OCI-LY7 (cell line): Measurements from ENCODE around the gene CCDC187. TPM values are rescaled to one million over a fixed set of nuclear protein-coding genes. Genes with fewer than 3 reads are reported as not detected.
A peak's percentile ranks its signal among the peaks of the same experiment; 100 is the strongest.

Experiments
- BruUV-seq: library from RNA; stranded (reverse); fragments of 400-500 nt; replicated peaks from 2 replicates; lab custom pipeline; 2021; lab: Mats Ljungman, UMichigan
- CTCF ChIA-PET: fragments of 300-600 bp; sonication (Branson Sonifier 250); formaldehyde crosslinking; loops from one replicate; lab custom pipeline; 2022; ENCODE audit warnings: antibody characterized with exemption; ENCODE audit not compliant: unreplicated experiment; lab: Charles Lee
- POLR2A ChIA-PET: fragments of 300-600 bp; sonication (Branson Sonifier 250); formaldehyde crosslinking; loops from one replicate; lab custom pipeline; 2022; ENCODE audit warnings: antibody characterized with exemption; lab: Charles Lee
- DNase-seq: peaks from one replicate; pipeline ENCODE4 v3.0.0-alpha.2; 2015; ENCODE audit warnings: low spot score
- H2AFZ ChIP-seq: fragments of 200-600 bp; sonication (generic), shearing (Covaris generic); 2 replicates; pipeline ENCODE4 v1.6.1; 2014; ENCODE audit warnings: mild to moderate bottlenecking, antibody characterized with exemption, low read length, moderate library complexity
- H3K27ac ChIP-seq: fragments of 200-600 bp; sonication (generic); 2 replicates; pipeline ENCODE4 v1.5.1; 2014; ENCODE audit warnings: mixed run types, low read depth, mild to moderate bottlenecking, moderate library complexity, low read length, inconsistent platforms; ENCODE audit not compliant: poor library complexity, severe bottlenecking
- H3K36me3 ChIP-seq: fragments of 200-600 bp; sonication (generic); 2 replicates; pipeline ENCODE4 v1.6.1; 2014; ENCODE audit warnings: mild to moderate bottlenecking, antibody characterized with exemption, low read length, moderate library complexity, mixed read lengths; ENCODE audit not compliant: insufficient read depth
- H3K4me1 ChIP-seq: fragments of 200-600 bp; sonication (generic); 2 replicates; pipeline ENCODE4 v1.5.1; 2014; ENCODE audit warnings: mild to moderate bottlenecking, low read length; ENCODE audit not compliant: insufficient read depth, poor library complexity, severe bottlenecking
- H3K4me2 ChIP-seq: fragments of 200-600 bp; sonication (generic); 2 replicates; pipeline ENCODE4 v1.6.1; 2014; ENCODE audit warnings: mild to moderate bottlenecking, low read length
- H3K4me3 ChIP-seq: fragments of 200-600 bp; sonication (generic); 2 replicates; pipeline ENCODE4 v1.5.1; 2014; ENCODE audit warnings: mild to moderate bottlenecking, low read depth, low read length; ENCODE audit not compliant: poor library complexity, severe bottlenecking
- H3K79me2 ChIP-seq: fragments of 200-600 bp; sonication (generic); 2 replicates; pipeline ENCODE4 v1.6.1; 2016; ENCODE audit warnings: low read depth, mild to moderate bottlenecking, low read length, moderate library complexity, mixed read lengths; ENCODE audit not compliant: insufficient read depth
- H3K9me2 ChIP-seq: fragments of 200-600 bp; sonication (generic); 2 replicates; pipeline ENCODE4 v1.6.1; 2016; ENCODE audit warnings: mild to moderate bottlenecking, low read length, mixed read lengths; ENCODE audit not compliant: insufficient read depth
- H3K9me3 ChIP-seq: fragments of 200-600 bp; sonication (generic); 2 replicates; pipeline ENCODE4 v1.6.1; 2014; ENCODE audit warnings: mild to moderate bottlenecking, mixed run types, low read length, mixed read lengths
- H4K20me1 ChIP-seq: fragments of 200-600 bp; sonication (generic); 2 replicates; pipeline ENCODE4 v1.6.1; 2014; ENCODE audit warnings: mild to moderate bottlenecking, antibody characterized with exemption, low read length, moderate library complexity, mixed read lengths; ENCODE audit not compliant: insufficient read depth
- CTCF ChIP-seq: fragments of 200-600 bp; sonication (generic); conservative IDR thresholded peaks from 2 replicates; pipeline ENCODE4 v1.5.1; 2014; ENCODE audit warnings: mild to moderate bottlenecking, antibody characterized with exemption, low read length, moderate library complexity, mixed read lengths
- EZH2phosphoT487 ChIP-seq: fragments of 200-600 bp; sonication (generic); IDR thresholded peaks from 2 replicates; pipeline ENCODE4 v1.6.1; 2018; ENCODE audit warnings: low read depth, borderline replicate concordance, mild to moderate bottlenecking, mixed run types, antibody characterized with exemption, low read length, moderate library complexity, mixed read lengths
- intact Hi-C: fragments of 100-400 bp; cut with micrococcal nuclease; formaldehyde crosslinking; loops from one replicate; pipeline ENCODE4 v1.10.0; 2022; ENCODE audit not compliant: unreplicated experiment
- total RNA-seq, 2 experiments: library from RNA; depleted of rRNA in 1 of 2; stranded (reverse); fragments of >200 nt in 1 of 2; shearing (Covaris generic) in 1 of 2; gene quantifications; 2 replicates each; pipeline ENCODE4 v1.2.3, GENCODE V29; 2014 to 2022

CCDC187 gene
- total RNA-seq, 2 experiments from 2014 or later = not detected

GRCh38 chr9:136314056-136314416 lies 10.1 kb upstream of the CCDC187 start:
- ChIA-PET CTCF (no interaction called here), POLR2A (no interaction called here)
- Histone ChIP-seq H3K4me3 (no peak overlapping the region), H2AFZ (no peak overlapping the region), H3K79me2 (no peaks in the 10 kb centered on the region), H3K9me3 (peaks cover 16% of the 10 kb centered on the region; the same call in 1 of the 2 replicates), H3K27ac (no peak overlapping the region), H3K9me2 (no peaks in the 10 kb centered on the region), H4K20me1 (no peaks in the 10 kb centered on the region), H3K36me3 (no peaks in the 10 kb centered on the region), H3K4me1 (no peaks in the 10 kb centered on the region), H3K4me2 (no peak overlapping the region)
- DNase-seq = no peak
- no TSS peak for BruUV-seq
- intact Hi-C loops = no loop called here
- no peak for TF ChIP-seq CTCF
- no peak for TF ChIP-seq EZH2phosphoT487

GRCh38 chr9:136313111-136314055 lies 9.5 kb upstream of the CCDC187 start:
- no TSS peak for BruUV-seq
- ChIA-PET POLR2A (interaction anchor here (0.6 kb wide), 1 partner anchor 49 kb away, joined by 3 read pairs; no protein-coding TSS in a partner anchor), CTCF (no interaction called here)
- Histone ChIP-seq H3K4me3 (no peak overlapping the region), H3K27ac (no peak overlapping the region), H3K9me2 (no peaks in the 10 kb centered on the region), H3K4me1 (no peaks in the 10 kb centered on the region), H2AFZ (no peak overlapping the region), H4K20me1 (no peaks in the 10 kb centered on the region), H3K9me3 (peaks cover 19% of the 10 kb centered on the region), H3K36me3 (no peaks in the 10 kb centered on the region), H3K4me2 (no peak overlapping the region), H3K79me2 (no peaks in the 10 kb centered on the region)
- DNase-seq = no peak
- TF ChIP-seq EZH2phosphoT487 (no peak), CTCF (no peak)
- intact Hi-C loops = no loop called here

- no peak overlapping the region for H3K27ac ChIP-seq
- BruUV-seq = no TSS peak
- H3K9me3 ChIP-seq = peaks cover 23% of the 10 kb centered on the region
- no peaks in the 10 kb centered on the region for H3K36me3 ChIP-seq
- ChIA-PET CTCF (no interaction called here), POLR2A (no interaction called here)
- TF ChIP-seq EZH2phosphoT487 (no peak), CTCF (peak; percentile 67)
- no peaks in the 10 kb centered on the region for H3K4me1 ChIP-seq
- no peak overlapping the region for H2AFZ ChIP-seq
- no peak overlapping the region for H3K4me3 ChIP-seq
- peak; percentile 45 for DNase-seq
- H3K79me2 ChIP-seq = no peaks in the 10 kb centered on the region
- no peak overlapping the region for H3K4me2 ChIP-seq
- H4K20me1 ChIP-seq = no peaks in the 10 kb centered on the region
- intact Hi-C loops = loop anchor here (1.0 kb wide), 1 partner anchor 88 kb away; the partner anchor contains the start of gene SNAPC4
- H3K9me2 ChIP-seq = no peaks in the 10 kb centered on the region
Observed at GRCh38 chr9:136312436-136312835, 8.5 kb upstream of the CCDC187 start.
